ENCODE results near the gene RAB5B.

Gene RAB5B

DNA sequence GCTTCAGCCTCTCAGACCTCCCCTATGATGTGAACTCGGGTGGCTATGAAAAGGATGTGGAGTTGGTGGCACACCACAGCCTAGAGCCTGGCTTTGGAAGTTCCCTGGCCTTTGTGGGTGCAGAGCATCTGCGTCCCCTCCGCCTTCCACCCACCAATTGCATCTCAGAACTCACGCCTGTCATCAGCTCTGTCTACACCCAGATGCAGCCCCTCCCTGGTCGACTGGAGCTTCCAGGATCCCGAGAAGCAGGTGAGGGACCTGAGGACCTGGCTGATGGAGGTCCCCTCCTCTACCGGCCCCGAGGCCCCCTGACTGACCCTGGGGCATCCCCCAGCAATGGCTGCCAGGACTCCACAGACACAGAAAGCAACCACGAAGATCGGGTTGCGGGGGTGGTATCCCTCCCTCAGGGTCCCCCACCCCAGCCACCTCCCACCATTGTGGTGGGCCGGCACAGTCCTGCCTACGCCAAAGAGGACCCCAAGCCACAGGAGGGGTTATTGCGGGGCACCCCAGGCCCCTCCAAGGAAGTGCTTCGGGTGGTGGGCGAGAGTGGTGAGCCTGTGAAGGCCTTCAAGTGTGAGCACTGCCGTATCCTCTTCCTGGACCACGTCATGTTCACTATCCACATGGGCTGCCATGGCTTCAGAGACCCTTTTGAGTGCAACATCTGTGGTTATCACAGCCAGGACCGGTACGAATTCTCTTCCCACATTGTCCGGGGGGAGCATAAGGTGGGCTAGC lies 60.9 kb downstream of the RAB5B start:
- H3K27ac ChIP-seq = no peak overlapping the region
- no peaks in the 10 kb centered on the region for H3K36me3 ChIP-seq (replicated peaks)
- DNase-seq = no peak
- in situ Hi-C loops (cut with HindIII; ENCODE audit: low pct_ligation_motif_present, low sequenced_read_pairs) = no loop called here
- TF ChIP-seq, protein P1, sequence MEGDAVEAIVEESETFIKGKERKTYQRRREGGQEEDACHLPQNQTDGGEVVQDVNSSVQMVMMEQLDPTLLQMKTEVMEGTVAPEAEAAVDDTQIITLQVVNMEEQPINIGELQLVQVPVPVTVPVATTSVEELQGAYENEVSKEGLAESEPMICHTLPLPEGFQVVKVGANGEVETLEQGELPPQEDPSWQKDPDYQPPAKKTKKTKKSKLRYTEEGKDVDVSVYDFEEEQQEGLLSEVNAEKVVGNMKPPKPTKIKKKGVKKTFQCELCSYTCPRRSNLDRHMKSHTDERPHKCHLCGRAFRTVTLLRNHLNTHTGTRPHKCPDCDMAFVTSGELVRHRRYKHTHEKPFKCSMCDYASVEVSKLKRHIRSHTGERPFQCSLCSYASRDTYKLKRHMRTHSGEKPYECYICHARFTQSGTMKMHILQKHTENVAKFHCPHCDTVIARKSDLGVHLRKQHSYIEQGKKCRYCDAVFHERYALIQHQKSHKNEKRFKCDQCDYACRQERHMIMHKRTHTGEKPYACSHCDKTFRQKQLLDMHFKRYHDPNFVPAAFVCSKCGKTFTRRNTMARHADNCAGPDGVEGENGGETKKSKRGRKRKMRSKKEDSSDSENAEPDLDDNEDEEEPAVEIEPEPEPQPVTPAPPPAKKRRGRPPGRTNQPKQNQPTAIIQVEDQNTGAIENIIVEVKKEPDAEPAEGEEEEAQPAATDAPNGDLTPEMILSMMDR (IDR thresholded peaks at IDR 0.05; ENCODE audit: low read depth, low read length, missing control alignments) = no peak
- no peaks in the 10 kb centered on the region for H3K27me3 ChIP-seq (replicated peaks)
- no peak overlapping the region for H3K4me3 ChIP-seq (ENCODE audit: low read depth, low read length)

DNA sequence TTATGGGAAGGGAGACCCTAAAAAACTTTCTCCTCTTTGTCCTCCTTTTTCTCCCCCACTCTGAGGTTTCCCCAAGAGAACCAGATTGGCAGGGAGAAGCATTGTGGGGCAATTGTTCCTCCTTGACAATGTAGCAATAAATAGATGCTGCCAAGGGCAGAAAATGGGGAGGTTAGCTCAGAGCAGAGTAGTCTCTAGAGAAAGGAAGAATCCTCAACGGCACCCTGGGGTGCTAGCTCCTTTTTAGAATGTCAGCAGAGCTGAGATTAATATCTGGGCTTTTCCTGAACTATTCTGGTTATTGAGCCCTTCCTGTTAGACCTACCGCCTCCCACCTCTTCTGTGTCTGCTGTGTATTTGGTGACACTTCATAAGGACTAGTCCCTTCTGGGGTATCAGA lies 63.3 kb downstream of the RAB5B start:
- TF ChIP-seq, protein P1 (IDR thresholded peaks at IDR 0.05; ENCODE audit: low read depth, low read length, missing control alignments) = no peak
- no peak for DNase-seq
- Histone ChIP-seq H3K36me3 (replicated peaks) (no peaks in the 10 kb centered on the region), H3K27ac (no peak overlapping the region), H3K4me3 (ENCODE audit: low read depth, low read length) (no peak overlapping the region), H3K27me3 (replicated peaks) (no peaks in the 10 kb centered on the region)
- in situ Hi-C loops (cut with HindIII; ENCODE audit: low pct_ligation_motif_present, low sequenced_read_pairs) = no loop called here

DNA sequence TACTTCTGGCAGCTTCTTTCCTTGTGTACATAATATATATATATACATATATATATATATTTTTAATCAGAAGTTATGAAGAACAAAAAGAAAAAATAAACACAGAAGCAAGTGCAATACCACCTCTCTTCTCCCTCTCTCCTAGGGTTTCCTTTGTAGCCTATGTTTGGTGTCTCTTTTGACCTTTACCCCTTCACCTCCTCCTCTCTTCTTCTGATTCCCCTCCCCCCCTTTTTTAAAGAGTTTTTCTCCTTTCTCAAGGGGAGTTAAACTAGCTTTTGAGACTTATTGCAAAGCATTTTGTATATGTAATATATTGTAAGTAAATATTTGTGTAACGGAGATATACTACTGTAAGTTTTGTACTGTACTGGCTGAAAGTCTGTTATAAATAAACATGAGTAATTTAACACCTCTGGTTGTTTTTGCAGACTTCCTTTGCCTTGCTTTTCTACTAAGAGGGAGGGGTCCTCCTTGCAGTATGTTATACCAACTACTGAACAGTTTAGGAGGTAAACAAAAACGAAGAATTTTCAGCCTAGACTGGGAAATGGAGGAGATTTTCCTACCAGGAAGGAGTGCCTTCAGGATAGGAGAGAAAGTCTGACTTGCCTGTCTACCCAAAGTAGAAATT lies 64.3 kb downstream of the RAB5B start:
- in situ Hi-C loops (cut with HindIII; ENCODE audit: low pct_ligation_motif_present, low sequenced_read_pairs) = no loop called here
- no peak overlapping the region for H3K27ac ChIP-seq
- DNase-seq = no peak
- TF ChIP-seq, protein P1 (IDR thresholded peaks at IDR 0.05; ENCODE audit: low read depth, low read length, missing control alignments) = no peak
- peaks cover 4% of the 10 kb centered on the region for H3K36me3 ChIP-seq (replicated peaks)
- H3K4me3 ChIP-seq (ENCODE audit: low read depth, low read length) = no peak overlapping the region
- H3K27me3 ChIP-seq (replicated peaks) = no peaks in the 10 kb centered on the region

DNA sequence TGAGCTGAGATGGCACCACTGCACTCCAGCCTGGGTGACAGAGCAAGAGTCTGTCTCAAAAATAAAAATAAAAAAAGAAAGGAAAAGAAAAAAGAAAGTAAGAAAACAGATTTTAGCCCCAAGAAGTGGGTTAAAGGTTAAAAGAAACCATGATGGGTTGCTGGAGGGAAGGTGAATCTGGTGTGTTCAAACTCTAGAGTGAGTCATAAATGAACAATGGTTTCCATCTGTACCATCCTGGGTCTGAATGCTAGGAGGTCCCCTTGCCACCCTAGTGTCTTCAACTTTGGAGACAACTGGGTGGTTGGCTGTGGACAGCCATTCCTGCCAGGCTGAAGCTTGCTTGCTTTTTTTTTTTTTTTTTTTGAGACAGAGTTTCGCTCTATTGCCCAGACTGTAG lies 66.3 kb downstream of the RAB5B start:
- Histone ChIP-seq H3K27me3 (replicated peaks) (no peaks in the 10 kb centered on the region), H3K4me3 (ENCODE audit: low read depth, low read length) (no peak overlapping the region), H3K36me3 (replicated peaks) (peaks cover 21% of the 10 kb centered on the region), H3K27ac (no peak overlapping the region)
- in situ Hi-C loops (cut with HindIII; ENCODE audit: low pct_ligation_motif_present, low sequenced_read_pairs) = no loop called here
- DNase-seq = no peak
- TF ChIP-seq, protein P1 (IDR thresholded peaks at IDR 0.05; ENCODE audit: low read depth, low read length, missing control alignments) = no peak

DNA sequence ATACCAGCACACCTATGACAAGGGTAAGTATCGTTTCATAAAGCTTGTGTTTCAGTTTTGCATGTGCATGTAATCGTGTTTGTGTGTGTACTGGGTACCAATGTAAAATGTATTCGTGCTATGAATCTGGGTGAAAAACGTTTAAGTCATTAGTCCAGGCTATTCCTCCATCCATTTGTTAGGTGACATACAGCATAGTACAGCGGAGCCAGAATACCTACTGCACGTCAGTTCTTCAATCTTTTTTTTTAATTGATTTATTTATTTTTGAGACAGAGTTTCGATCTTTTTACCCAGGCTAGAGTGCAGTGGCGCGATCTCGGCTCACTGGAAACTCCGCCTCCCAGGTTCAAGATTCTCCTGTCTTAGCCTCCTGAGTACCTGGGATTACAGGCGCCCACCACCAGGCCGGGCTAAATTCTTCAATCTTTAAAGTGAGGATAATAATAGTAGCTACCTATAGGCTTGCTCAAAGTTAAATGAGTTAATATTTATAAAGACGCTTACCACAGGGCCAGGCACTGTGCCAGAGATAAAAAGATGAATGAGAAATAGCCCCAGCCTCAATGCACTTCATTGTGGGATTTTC lies 67.2 kb downstream of the RAB5B start:
- no peaks in the 10 kb centered on the region for H3K27me3 ChIP-seq (replicated peaks)
- peak overlapping the region; percentile 99 for H3K4me3 ChIP-seq (ENCODE audit: low read depth, low read length)
- H3K27ac ChIP-seq = peak overlapping the region; percentile 29
- DNase-seq = no peak
- in situ Hi-C loops (cut with HindIII; ENCODE audit: low pct_ligation_motif_present, low sequenced_read_pairs) = no loop called here
- H3K36me3 ChIP-seq (replicated peaks) = peaks cover 30% of the 10 kb centered on the region
- TF ChIP-seq, protein P1 (IDR thresholded peaks at IDR 0.05; ENCODE audit: low read depth, low read length, missing control alignments) = no peak

All from brain microvascular endothelial cell (primary cell).